Nephron (organoid): ENCODE data around the gene ETV1.

Experiments used
- H3K27ac Mint-ChIP-seq, 3 experiments: 2 replicates each; pipeline ENCODE4 v1.8.0; 2020; ENCODE audit warnings: mixed read lengths in 3 of 3, mild to moderate bottlenecking in 2 of 3, moderate library complexity in 1 of 3
- H3K27me3 Mint-ChIP-seq: 2 replicates; pipeline ENCODE4 v1.8.0; 2021; ENCODE audit warnings: low read depth, mild to moderate bottlenecking, moderate library complexity, mixed read lengths
- H3K36me3 Mint-ChIP-seq: 2 replicates; pipeline ENCODE4 v1.8.0; 2020; ENCODE audit warnings: low read depth, mixed read lengths
- H3K4me1 Mint-ChIP-seq: 2 replicates; pipeline ENCODE4 v1.8.0; 2020; ENCODE audit warnings: mixed read lengths
- H3K4me3 Mint-ChIP-seq, 3 experiments: 2 replicates each; pipeline ENCODE4 v1.8.0; 2020; ENCODE audit warnings: mild to moderate bottlenecking in 3 of 3, mixed read lengths in 3 of 3, moderate library complexity in 2 of 3
- H3K9me3 Mint-ChIP-seq: 2 replicates; pipeline ENCODE4 v1.8.0; 2020; ENCODE audit warnings: mixed read lengths
- CTCF ChIP-seq, 3 experiments: fragments of 200-600 bp; sonication (generic); IDR thresholded peaks; one replicate each; pipeline ENCODE4 v1.5.0; 2021; ENCODE audit warnings: antibody characterized with exemption in 3 of 3; ENCODE audit not compliant: unreplicated experiment in 3 of 3

The ETV1 gene

GRCh38 chr7:13852281-13852968, 137.0 kb downstream of the ETV1 start:
- no peak for TF ChIP-seq CTCF (IDR thresholded peaks at IDR 0.05; ENCODE audit: unreplicated experiment in 3 of 3)

GRCh38 chr7:13851736-13852135, 137.7 kb downstream of the ETV1 start:
- TF ChIP-seq CTCF (IDR thresholded peaks at IDR 0.05; ENCODE audit: unreplicated experiment in 3 of 3): no peak
- Mint-ChIP-seq H3K9me3 (no peaks in the 10 kb centered on the region), H3K4me1 (no peaks in the 10 kb centered on the region), H3K4me3 (no peak overlapping the region), H3K27me3 (no peaks in the 10 kb centered on the region), H3K36me3 (no peaks in the 10 kb centered on the region), H3K27ac (no peak overlapping the region)

More at GRCh38 chr7:13852281-13852968, 137.0 kb downstream of the ETV1 start:
- H3K36me3 Mint-ChIP-seq: no peaks in the 10 kb centered on the region
- H3K4me3 Mint-ChIP-seq: no peak overlapping the region
- H3K27ac Mint-ChIP-seq: no peak overlapping the region
- H3K4me1 Mint-ChIP-seq: no peaks in the 10 kb centered on the region
- no peaks in the 10 kb centered on the region for H3K9me3 Mint-ChIP-seq
- no peaks in the 10 kb centered on the region for H3K27me3 Mint-ChIP-seq

GRCh38 chr7:13850185-13850752, 139.2 kb downstream of the ETV1 start:
- no peaks in the 10 kb centered on the region for H3K27me3 Mint-ChIP-seq
- no peaks in the 10 kb centered on the region for H3K4me1 Mint-ChIP-seq
- H3K4me3 Mint-ChIP-seq: no peak overlapping the region

GRCh38 chr7:13849163-13849892, 140.1 kb downstream of the ETV1 start:
- Mint-ChIP-seq H3K27ac (no peak overlapping the region), H3K9me3 (no peaks in the 10 kb centered on the region), H3K4me3 (no peak overlapping the region), H3K36me3 (no peaks in the 10 kb centered on the region), H3K4me1 (no peaks in the 10 kb centered on the region), H3K27me3 (no peaks in the 10 kb centered on the region)
- no peak for TF ChIP-seq CTCF (IDR thresholded peaks at IDR 0.05; ENCODE audit: unreplicated experiment in 3 of 3)

More at GRCh38 chr7:13850185-13850752, 139.2 kb downstream of the ETV1 start:
- H3K36me3 Mint-ChIP-seq: no peaks in the 10 kb centered on the region
- H3K9me3 Mint-ChIP-seq: no peaks in the 10 kb centered on the region
- no peak for TF ChIP-seq CTCF (IDR thresholded peaks at IDR 0.05; ENCODE audit: unreplicated experiment in 3 of 3)
- no peak overlapping the region for H3K27ac Mint-ChIP-seq

GRCh38 chr7:13848681-13849131, 140.8 kb downstream of the ETV1 start:
- Mint-ChIP-seq H3K36me3 (no peaks in the 10 kb centered on the region), H3K9me3 (no peaks in the 10 kb centered on the region), H3K27ac (no peak overlapping the region), H3K4me1 (no peaks in the 10 kb centered on the region), H3K27me3 (no peaks in the 10 kb centered on the region), H3K4me3 (no peak overlapping the region)
- TF ChIP-seq CTCF (IDR thresholded peaks at IDR 0.05; ENCODE audit: unreplicated experiment in 3 of 3): no peak
